NCI-H1048 (cell line): Measurements from ENCODE around the gene BMF.
"Not testable (repeated sequence)": the region's sequence is repeated elsewhere in the genome, so short reads cannot be mapped to it uniquely, and the experiment has no call there.

Source experiments
- DNase-seq: peaks from one replicate; lab custom pipeline; 2025; lab: John Stamatoyannopoulos, UW

Gene BMF, protein sequence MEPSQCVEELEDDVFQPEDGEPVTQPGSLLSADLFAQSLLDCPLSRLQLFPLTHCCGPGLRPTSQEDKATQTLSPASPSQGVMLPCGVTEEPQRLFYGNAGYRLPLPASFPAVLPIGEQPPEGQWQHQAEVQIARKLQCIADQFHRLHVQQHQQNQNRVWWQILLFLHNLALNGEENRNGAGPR

DNA sequence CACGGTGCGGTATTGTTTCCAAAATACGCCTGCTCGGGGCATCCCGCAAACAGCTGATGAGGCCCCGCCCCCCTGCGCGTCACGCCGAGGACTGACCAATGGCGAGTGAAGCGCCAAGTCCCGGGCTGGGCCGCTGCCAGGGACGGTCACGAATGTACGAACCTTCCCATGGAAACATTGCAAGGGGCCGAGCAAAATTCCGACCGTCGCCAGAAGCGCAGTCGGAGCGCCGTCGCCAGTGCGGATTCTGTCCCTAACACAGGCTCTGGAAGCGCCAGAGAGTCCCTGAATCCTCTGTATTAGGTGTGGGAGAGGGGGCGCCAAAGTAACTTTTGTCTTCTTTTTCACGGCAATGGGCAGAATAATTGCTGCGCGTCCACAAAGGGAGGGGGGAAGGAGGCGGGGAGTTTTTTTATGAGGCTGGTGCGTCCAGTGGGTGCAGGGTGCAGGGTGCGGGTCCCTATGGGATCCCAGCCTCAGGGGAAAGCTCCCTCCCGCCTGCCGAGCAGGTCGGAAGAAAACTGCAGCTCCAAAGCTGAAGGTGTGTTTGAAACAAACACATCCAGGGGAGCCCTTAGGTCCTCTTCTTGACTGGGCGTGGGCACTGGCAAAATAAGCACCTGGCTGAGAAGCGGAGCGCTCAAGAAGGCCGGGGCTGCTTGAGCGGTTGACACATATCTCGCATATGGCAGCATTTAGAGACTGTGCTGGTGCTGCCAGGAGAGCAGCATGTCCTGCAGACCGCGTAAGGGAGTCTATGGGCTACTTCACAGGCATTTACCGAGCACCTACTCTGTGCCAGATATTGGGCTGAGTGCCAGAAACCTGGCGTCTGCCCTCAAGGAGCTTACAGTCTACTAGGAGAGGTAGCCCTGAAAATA is at the start of gene BMF:
Gene BMF (minus strand): TSS at position 25 of the 881 bp plus-strand sequence. CDS start 2,793 bp downstream, outside the sequence.
- peak; percentile 97 for DNase-seq

DNA sequence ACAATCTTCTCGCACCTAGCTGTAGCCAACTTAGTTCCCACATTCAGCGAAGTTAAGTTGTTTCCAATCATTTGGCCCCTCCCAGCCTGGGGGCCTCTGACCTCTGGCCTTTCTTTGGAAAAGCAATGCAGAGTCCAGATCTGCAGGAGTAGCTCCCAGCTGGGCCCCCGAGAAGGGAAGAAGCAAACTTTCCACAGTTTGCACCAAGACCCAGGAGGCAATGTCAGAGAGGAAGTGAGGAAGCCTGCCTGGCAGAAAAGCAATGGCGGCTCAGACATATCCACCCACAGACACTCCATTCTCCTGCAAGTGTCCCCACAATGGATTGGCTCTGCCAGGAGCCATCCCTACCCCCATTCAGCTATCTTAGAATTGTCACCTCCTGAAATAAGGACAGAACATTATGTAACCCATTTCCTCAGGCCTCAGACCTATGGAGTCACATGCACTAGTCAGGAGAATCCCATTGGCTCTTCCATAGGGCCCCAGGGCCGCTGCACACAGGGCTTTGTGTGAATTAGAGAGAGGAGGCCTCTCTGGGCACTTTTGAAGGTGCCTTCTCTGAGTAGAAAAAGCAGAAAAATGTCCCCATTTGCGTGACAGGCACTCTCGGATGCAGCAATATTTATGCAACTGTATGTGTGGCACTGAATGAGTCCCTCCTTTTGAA is 49.2 kb upstream of the BMF start:
- DNase-seq = no peak

DNA sequence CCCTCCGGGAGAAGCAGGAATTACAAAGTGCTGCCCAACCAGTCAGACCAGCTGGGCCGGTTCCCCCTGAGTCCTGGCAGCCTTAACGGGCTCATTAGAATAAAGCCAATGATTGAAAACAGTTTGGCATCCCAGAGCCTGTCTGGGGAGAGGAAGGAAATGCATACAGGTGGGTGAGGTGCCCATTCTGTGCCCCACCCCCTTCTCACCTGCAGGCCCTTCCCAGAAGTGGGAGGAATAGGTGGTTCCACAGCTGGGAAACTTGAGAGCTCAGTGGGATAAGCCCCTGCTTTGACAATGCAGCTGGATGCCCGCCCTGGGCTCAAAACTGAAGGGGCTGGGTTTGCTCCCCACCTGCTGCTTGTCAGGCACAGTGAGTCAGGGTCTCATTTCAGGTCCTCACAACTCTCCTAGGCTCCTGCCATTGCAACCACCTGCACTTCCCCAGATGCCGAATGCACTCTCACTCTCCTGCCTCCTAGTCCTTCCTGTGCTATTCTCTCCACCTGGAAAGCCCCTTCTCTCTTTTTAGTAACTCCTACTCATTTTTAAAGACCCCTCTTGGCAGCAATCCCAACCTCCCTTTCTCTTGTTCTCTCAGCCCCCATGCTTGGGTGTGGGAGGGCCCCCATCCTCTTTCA is 46.7 kb upstream of the BMF start:
- peak; percentile 56 for DNase-seq

DNA sequence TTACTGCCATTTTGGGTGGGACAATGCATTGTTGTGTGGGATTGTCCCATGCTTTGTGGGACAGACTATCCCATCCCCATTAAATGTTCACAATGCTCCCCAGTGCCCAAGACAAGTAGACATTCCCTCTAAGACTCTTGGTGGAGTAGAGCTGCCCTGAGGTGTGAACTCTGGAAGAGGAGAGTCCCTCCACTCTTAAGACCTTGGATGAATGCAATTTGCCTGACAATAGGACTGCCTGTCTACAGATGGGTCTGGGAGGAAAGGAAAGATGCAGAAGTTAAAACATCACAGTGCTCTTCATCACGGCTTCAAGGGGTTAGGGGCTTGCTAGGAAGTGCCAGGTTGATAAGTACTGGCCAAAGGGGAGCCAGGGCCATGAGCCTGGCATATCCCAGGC is 46.1 kb upstream of the BMF start:
- not testable (repeated sequence) for DNase-seq

DNA sequence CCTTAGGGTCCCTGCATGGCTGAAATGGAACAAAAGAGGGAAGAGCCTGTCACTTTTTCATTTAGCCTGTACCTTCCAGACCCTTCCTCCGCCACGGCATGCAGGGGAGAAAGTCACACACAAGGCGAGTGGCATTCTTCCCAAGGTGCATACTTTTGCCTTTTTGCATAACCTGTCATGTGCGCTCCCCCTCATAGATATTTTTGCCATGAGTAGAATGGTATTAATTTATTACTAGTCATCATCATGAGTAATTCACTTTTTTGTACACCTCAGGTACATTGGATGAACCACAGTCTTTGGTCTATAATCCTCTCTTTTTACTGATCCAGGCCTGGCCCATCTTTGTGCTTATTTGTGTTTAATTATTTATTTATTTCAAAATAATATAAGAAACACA is 43.3 kb upstream of the BMF start:
- no peak for DNase-seq

DNA sequence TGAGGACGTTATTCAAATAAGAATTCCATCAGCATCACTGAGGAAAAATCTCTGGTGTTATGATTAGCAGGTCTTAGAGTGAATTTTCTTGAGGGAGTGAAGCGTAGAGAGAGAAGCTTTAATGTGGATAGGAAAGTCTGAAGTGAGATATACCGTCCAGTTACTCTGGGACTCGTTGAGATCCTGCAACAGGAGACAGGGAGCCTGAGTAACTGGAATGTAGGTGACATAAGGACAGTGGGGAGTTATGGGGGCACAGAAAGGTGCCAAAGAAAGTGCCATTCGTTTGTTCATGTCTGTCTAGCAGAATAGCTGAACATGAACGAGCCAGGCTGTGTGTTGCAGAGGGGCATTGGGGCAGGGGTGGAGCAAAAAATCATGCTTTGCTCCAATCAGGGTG is 42.8 kb upstream of the BMF start:
- DNase-seq = no peak

DNA sequence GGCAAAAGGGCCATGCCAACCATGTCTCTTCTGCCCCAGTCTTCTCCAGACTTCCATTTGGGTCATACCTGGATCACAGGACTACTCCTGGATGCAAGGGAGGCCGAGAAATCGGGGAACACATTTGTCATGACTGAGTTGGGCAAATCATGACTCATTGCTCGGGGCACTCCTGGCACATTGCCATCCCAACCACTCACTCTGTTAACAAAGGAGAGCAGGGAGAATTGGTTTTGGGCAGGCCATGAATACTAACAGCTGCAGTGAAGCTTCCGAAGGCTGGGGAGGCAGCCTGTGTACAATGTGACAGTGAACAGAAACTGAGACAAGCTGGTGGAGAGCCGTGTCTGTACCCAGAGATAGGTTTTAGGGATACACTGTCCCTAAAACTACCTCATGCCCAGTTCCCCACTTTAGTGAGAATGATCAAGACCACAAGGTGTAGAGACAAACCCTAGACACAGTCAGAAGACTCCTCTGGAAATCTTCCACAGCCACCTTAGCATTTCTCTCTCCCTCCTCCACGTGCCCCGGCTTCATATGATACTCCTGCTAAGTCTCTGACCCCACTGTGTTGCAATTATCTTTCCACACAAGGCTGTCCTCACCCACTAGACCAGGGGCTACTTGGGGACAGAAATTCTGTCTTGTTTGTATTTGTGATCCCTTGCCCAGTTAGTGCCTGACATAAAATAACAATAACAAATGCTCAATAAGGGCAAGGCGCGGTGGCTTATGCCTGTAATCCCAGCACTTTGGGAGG is 41.7 kb upstream of the BMF start:
- no peak for DNase-seq

DNA sequence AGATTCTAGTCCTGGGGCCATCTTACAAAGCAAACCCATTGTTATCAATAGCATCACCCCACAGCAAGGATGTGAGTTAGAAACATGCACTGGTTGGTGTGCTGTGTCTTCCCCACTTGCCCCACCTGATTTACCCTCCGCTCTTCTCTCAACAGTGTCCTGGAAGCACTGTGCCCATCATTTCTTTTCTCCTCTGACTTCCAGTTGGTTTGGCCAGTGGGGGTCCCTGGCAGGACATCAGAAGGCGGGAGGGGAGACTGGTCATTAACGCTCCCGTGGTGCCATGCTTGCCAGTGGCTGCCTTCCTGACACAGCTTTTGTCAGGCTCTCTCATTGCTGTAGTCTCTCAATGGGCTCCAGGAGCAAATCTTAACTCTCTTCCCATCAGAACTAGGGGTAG is 40.7 kb upstream of the BMF start:
- DNase-seq = no peak

DNA sequence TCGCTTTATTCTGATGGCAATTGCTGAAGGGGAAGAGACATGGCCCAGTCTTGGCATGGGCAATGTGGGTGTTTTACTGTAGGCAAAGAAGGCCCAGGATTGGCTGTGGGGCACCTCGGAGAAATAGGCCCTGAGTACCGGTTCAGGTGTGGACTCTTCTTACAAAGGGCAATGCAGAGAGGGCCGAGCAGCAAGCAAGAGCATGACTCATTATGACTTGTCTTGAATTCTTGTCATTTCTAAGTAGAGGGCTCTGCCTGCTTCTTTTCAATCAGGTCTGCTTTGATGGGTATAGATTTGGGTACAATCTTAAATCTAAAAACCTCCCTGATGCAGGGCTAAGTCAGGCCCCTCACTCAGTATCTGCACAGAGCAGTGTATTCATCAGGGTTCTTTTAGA is 37.4 kb upstream of the BMF start:
- no peak for DNase-seq

DNA sequence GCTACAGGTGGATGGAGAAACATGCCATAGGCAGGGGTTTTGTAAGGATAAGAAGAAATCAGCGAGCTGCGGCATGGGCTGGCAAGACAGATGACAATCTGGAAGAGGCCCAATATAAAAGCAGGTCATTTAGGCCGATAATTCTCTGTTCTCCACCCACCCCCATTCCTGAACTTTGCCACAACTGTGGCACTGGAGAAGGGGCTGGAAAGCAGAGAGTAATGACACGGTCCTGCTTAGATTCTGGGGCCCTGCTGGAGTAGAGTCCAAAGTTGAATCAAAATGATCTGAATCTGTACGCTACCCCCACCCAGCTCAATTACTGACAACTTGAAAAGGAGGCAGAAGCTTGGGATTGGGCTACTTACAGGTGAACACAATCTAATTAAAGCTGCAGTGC is 33.7 kb upstream of the BMF start:
- DNase-seq = no peak

DNA sequence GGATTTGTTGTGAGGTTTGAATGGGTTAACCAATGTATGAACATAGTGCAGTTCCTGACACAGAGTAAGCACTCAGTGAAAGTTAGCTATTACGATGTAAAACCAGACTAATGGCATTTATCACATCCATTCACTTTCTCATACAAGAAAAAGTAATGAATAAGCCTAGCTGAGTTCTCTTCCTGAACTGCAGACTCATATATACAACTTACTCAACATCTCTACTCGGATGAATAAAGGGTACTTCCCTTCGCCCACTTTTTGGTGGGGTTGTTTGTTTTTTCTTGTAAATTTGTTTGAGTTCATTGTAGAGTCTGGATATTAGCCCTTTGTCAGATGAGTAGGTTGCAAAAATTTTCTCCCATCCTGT is 29.5 kb upstream of the BMF start:
- not testable (repeated sequence) for DNase-seq

DNA sequence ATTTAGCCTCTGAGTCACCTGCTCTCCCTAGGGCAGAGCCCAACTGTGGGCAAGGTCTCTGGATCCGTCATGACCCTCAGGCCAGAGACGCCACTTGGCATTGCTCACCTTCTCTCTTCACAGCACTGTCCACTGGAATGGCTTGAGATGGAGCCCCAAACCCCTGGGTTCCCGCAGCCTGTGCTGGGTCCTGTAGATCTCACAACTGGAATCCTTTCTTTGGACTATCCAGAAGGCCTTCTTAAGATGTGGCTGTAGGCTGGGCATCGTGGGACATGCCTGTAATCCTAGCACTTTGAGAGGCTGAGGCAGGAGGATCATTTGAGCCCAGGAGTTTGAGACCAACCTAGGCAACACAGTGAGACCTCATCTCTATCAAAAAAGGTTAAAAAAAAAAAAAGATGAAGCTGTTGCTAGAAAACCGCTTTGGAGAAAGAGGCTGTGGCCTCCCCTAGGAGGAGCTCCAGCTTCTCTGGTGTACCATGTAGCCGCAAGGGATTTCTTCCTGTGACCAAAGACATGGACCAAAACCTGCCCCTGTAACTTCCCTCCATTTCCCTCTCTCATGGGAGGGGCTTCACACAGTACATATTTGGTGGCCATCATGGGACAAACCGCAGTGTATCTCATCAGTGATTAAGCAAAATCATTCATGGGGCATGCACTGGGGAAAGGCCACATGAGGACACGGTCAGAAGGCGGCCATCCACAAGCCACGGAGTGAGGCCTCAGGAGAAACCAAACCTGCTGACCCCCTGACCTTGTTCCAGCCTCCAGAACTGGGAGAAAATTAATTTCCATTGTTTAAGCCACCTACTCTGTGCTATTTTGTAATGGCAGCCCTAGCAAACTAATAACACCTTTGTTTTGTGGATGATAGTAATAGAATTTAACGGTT is 28.9 kb upstream of the BMF start:
- DNase-seq = no peak

DNA sequence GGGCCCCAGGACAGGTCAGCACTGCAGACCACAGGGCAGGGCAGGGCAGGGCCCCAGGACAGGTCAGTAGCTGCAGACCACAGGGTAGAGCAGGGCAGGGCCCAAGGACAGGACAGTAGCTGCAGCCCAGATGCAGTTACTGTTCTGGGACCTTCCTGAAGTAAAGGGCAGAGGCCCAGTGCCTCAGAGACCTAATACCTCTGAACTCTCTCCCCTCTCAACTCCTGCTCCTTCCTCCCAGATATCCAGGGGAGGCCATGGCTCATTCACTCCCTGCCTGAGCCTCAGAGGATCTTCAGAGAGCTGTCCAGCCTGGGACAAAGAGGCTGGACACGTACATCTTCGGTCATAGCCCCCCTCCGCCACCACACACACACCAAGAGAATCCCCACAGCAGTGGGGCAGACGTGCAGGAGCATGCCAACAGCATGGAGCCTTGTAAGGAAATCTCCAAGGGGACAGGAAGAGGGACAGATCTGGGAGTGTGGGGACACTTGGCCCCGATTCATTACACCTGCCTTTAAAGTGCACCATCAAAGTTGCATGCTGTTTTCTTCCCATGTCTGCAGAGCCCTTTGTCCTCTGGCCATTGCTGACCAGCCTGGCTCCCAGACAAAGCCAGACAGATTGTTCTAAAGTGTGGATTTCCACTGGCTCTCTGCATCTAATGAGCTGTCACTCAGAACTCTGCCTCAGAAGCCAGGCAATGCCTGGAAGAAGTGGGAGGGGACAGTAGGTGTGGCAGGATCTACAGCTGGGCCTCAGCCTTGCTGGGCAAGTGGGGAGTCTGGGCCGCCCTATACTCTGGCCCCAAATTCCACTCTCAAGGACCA is 28.0 kb upstream of the BMF start:
- no peak for DNase-seq

DNA sequence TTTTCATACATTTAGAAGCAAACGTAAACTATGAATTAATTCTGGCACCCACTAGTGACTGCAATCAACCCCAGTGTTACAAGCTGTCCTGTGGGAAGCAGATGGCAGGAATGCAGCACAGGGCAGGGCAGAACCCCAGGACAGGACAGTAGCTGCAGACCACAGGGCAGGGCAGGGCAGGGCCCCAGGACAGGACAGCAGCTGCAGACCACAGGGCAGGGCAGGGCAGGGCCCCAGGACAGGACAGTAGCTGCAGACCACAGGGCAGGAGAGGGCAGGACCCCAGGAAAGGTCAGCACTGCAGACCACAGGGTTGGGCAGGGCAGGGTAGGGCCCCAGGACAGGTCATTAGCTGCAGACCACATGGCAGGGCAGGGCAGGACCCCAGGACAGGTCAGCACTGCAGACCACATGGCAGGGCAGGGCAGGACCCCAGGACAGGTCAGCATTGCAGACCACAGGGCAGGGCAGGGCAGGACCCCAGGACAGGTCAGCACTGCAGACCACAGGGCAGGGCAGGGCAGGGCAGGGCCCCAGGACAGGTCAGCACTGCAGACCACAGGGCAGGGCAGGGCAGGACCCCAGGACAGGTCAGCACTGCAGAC is 27.3 kb upstream of the BMF start:
- DNase-seq = not testable (repeated sequence)

DNA sequence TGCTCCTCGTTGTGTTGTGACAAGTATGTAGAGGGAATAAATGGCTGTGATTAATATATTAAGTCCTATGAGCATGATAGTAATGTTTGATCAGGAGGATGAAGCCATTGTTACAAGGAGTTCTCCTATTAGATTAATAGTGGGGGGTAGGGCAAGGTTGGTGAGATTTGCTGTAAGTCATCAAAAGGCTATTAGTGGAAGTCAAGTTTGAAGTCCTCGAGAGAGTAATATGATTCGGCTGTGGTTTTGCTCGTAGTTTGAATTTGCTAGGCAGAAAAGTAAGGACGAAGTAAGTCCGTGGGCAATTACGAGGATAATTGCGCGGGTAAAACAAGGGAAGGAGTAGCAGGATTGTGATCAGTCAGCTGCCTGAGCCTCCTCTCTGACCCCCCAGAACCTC is 26.2 kb upstream of the BMF start:
- DNase-seq = no peak

DNA sequence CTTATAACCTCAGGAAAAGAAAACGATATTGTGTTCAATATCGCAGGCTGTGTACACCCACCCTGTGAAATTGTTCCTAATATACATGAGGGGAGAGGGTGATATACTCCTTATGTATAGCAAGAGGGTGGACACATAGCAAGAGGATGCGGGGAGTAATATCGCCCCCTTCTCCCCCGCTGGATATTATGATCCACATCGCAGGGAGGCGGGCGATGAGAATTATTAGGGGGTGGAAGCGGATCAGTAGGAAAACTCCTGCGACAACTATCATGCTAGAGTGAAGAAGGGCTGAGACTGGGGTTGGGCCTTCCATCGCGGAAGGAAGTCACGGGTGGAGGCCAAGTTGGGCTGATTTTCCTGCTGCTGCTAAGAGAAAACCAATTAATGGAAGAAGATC is 24.9 kb upstream of the BMF start:
- DNase-seq = no peak

DNA sequence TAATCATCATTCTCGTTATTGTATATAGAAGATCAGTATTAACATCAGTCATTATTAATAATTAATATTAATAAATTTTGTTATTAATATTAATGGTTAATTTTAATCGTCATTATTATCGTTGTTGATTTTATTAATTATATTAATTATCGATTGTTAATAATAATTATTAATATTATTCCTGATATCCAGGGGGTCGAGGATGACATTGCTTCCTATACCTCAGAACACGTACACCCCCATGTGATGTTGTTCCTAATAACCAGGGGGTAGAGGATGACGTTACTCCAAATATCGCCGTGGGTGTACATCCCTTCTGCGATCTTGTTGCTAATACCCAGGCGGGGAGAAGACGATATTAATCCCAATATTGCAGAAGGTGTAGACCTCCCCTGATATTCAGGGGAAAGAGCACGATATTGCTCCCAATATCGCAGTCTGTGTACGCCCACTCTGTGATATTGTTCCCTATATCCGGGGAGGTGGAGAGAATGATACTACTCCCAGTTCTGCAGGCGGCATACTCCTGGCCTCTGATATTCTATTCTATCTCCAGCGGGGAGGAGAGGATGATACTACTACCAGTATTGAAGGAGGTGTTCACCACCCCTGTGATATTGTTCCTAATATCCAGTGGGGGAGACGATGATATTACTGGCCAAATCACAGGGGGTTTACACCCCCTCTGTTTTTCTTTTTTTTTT is 22.3 kb upstream of the BMF start:
- no peak for DNase-seq

DNA sequence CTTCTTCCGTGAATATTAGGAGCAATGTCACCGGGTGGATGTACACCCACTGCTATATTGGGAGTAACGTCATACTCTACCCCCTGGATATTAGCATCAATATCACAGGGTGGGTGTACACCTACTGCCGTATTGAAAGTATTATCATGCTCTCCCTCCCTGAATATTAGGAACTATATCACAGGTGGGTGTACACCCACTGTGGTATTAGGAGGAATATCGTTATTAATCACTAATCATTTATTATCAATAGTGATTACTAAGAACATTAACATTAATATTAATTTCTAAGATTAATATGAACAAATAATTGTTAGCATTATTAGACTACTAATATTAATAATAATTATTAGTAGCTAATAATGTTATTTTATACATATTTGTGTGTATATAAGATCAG is 21.4 kb upstream of the BMF start:
- no peak for DNase-seq
